Inflammatory macrophage treated with lipopolysaccharide for 1 hour (primary cell): ENCODE results near the gene C5orf63.
"Not testable (repeated sequence)": the region's sequence is repeated elsewhere in the genome, so short reads cannot be mapped to it uniquely, and the experiment has no call there.

Source experiments
- DNase-seq, 2 donors: peaks; one replicate each; pipeline ENCODE4 v3.0.0-alpha.2; 2020 to 2022

Gene C5orf63

GRCh38 chr5:127005282-127005681 lies 68.0 kb downstream of the C5orf63 start:
- not testable (repeated sequence) for DNase-seq

- DNase-seq, result no peak
These were observed 68.6 kb downstream of the C5orf63 start for GRCh38 chr5:127004721-127005120.

- no peak for DNase-seq
These were observed 69.4 kb downstream of the C5orf63 start for GRCh38 chr5:127003798-127004495.

GRCh38 chr5:127002390-127002789 lies 70.9 kb downstream of the C5orf63 start:
- DNase-seq, result no peak

- no peak for DNase-seq
These were observed 71.5 kb downstream of the C5orf63 start for GRCh38 chr5:127001621-127002296.
